ENCODE data around the gene TMEM215.

DNA sequence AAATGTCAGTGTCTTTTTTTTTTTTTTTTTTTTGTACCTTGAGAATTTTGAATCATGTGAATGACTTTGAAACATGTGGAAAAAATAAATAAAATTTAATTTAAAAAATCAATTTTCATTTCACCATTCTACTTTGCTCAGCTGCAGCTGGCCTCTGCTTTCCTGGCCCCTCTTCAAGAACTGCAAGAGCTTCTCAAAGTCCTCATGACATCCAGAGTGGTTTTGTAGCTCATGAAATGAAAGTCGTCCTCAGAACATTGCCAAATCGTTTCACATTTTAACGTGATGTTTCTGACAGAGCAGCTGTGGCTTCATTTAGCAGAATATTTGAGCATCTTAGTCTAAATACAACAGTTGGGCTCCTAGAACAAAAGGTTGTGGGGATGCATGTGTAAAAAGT, 47.9 kb upstream of the TMEM215 start:
- TF ChIP-seq, protein P1, sequence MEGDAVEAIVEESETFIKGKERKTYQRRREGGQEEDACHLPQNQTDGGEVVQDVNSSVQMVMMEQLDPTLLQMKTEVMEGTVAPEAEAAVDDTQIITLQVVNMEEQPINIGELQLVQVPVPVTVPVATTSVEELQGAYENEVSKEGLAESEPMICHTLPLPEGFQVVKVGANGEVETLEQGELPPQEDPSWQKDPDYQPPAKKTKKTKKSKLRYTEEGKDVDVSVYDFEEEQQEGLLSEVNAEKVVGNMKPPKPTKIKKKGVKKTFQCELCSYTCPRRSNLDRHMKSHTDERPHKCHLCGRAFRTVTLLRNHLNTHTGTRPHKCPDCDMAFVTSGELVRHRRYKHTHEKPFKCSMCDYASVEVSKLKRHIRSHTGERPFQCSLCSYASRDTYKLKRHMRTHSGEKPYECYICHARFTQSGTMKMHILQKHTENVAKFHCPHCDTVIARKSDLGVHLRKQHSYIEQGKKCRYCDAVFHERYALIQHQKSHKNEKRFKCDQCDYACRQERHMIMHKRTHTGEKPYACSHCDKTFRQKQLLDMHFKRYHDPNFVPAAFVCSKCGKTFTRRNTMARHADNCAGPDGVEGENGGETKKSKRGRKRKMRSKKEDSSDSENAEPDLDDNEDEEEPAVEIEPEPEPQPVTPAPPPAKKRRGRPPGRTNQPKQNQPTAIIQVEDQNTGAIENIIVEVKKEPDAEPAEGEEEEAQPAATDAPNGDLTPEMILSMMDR (conservative IDR thresholded peaks at IDR 0.05 in 1 of 2, IDR thresholded peaks at IDR 0.05 in 1 of 2; ENCODE audit: extremely low read depth in 1 of 2, insufficient read depth in 1 of 2, low read depth in 1 of 2, low read length in 2 of 2), result no peak
- TF ChIP-seq EZH2 (IDR thresholded peaks at IDR 0.05; ENCODE audit: borderline replicate concordance, low read length), result no peak
